Muscle layer of duodenum (tissue), 2 donors: ENCODE results near the gene EPGN.
"Not testable (repeated sequence)": the region's sequence is repeated elsewhere in the genome, so short reads cannot be mapped to it uniquely, and the experiment has no call there.

Experiments used
- H3K27ac ChIP-seq: one replicate; pipeline ENCODE4 v1.7.0; 2013; ENCODE audit warnings: mild to moderate bottlenecking, low read length
- H3K27me3 ChIP-seq: one replicate; pipeline ENCODE4 v1.7.0; 2013; ENCODE audit warnings: low read depth, mild to moderate bottlenecking, control low read depth, low read length
- H3K36me3 ChIP-seq, 2 donors: one replicate each; pipeline ENCODE4 v1.7.0; 2013; ENCODE audit warnings: low read length in 2 of 2, control low read depth in 1 of 2, mild to moderate bottlenecking in 1 of 2; ENCODE audit not compliant: insufficient read depth in 2 of 2, control insufficient read depth in 1 of 2
- H3K4me1 ChIP-seq, 2 donors: one replicate each; pipeline ENCODE4 v1.7.0; 2013; ENCODE audit warnings: low read length in 2 of 2, mild to moderate bottlenecking in 2 of 2, control low read depth in 1 of 2, moderate library complexity in 1 of 2; ENCODE audit not compliant: insufficient read depth in 2 of 2, control insufficient read depth in 1 of 2
- H3K4me3 ChIP-seq, 2 donors: one replicate each; pipeline ENCODE4 v1.7.0; 2013; ENCODE audit warnings: low read length in 2 of 2, low read depth in 1 of 2, mild to moderate bottlenecking in 1 of 2
- H3K9me3 ChIP-seq, 2 donors: one replicate each; pipeline ENCODE4 v1.7.0; 2013; ENCODE audit warnings: low read length in 2 of 2, control low read depth in 1 of 2, mild to moderate bottlenecking in 1 of 2; ENCODE audit not compliant: control insufficient read depth in 1 of 2
- donor health status: healthy.

Gene EPGN

GRCh38 chr4:74325886-74326285 is 17.6 kb downstream of the EPGN start:
- H3K4me3 ChIP-seq = no peak overlapping the region
- no peaks in the 10 kb centered on the region for H3K4me1 ChIP-seq
- no peaks in the 10 kb centered on the region for H3K27me3 ChIP-seq
- H3K9me3 ChIP-seq = no peaks in the 10 kb centered on the region
- H3K36me3 ChIP-seq = no peaks in the 10 kb centered on the region
- no peak overlapping the region for H3K27ac ChIP-seq

DNA sequence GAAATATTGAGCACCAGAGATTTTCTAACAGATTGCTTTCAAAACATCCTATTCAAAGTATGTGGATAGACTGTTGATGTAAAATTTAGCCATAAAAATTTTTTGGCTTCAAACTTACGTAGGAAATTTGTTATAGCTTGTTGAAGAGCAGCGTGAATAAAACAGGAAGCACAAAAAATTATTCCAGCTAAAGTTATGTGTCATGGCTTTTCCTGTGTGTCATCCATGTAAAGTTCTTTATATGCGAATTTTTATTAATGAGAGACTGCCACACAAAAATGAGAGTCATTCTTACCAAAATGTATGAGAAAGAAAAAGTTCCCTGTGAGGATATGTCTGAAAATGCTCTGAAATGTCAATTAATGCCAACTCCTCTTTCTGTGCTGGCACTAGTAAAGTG is 19.5 kb downstream of the EPGN start:
- Histone ChIP-seq H3K4me3 (no peak overlapping the region), H3K36me3 (no peaks in the 10 kb centered on the region), H3K9me3 (no peaks in the 10 kb centered on the region), H3K27ac (no peak overlapping the region), H3K27me3 (no peaks in the 10 kb centered on the region), H3K4me1 (no peaks in the 10 kb centered on the region)

- Histone ChIP-seq H3K4me3 (no peak overlapping the region), H3K9me3 (no peaks in the 10 kb centered on the region), H3K4me1 (no peaks in the 10 kb centered on the region), H3K27ac (no peak overlapping the region), H3K36me3 (no peaks in the 10 kb centered on the region), H3K27me3 (no peaks in the 10 kb centered on the region)
These were observed 20.2 kb downstream of the EPGN start for GRCh38 chr4:74328501-74328900.

GRCh38 chr4:74329307-74329706 is 21.0 kb downstream of the EPGN start:
- no peaks in the 10 kb centered on the region for H3K9me3 ChIP-seq
- no peaks in the 10 kb centered on the region for H3K27me3 ChIP-seq
- no peak overlapping the region for H3K4me3 ChIP-seq
- no peaks in the 10 kb centered on the region for H3K36me3 ChIP-seq
- H3K4me1 ChIP-seq = no peaks in the 10 kb centered on the region
- H3K27ac ChIP-seq = no peak overlapping the region

- Histone ChIP-seq H3K36me3 (no peaks in the 10 kb centered on the region), H3K4me1 (no peaks in the 10 kb centered on the region), H3K27me3 (no peaks in the 10 kb centered on the region), H3K9me3 (no peaks in the 10 kb centered on the region), H3K27ac (no peak overlapping the region), H3K4me3 (no peak overlapping the region)
These were observed 22.1 kb downstream of the EPGN start for GRCh38 chr4:74330295-74330750.

- Histone ChIP-seq H3K27ac (no peak overlapping the region), H3K27me3 (no peaks in the 10 kb centered on the region), H3K9me3 (no peaks in the 10 kb centered on the region), H3K4me1 (no peaks in the 10 kb centered on the region), H3K4me3 (no peak overlapping the region), H3K36me3 (no peaks in the 10 kb centered on the region)
These were observed 23.0 kb downstream of the EPGN start for GRCh38 chr4:74331252-74331651.

DNA sequence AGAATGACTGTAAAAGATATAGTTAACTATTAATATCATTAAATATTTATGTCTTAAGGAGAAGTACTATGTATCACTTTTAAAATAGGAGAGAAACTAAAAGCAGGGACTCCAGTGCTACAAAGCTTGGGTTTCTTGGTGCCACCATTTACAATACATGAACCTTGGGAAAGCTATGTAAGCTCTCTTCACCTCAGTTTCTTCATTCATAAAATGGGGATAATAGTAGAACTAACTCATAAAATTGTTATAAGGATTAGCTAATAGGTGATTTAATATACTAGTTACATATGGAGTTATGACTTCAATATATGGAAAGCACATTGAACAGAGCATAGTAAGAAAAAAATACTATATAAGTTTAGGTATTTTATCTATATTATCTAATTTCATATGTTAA is 23.7 kb downstream of the EPGN start:
- Histone ChIP-seq H3K27me3 (no peaks in the 10 kb centered on the region), H3K9me3 (no peaks in the 10 kb centered on the region), H3K4me1 (no peaks in the 10 kb centered on the region), H3K36me3 (no peaks in the 10 kb centered on the region), H3K27ac (no peak overlapping the region), H3K4me3 (no peak overlapping the region)

- H3K9me3 ChIP-seq = no peaks in the 10 kb centered on the region
- H3K4me3 ChIP-seq = no peak overlapping the region
- no peaks in the 10 kb centered on the region for H3K27me3 ChIP-seq
- no peak overlapping the region for H3K27ac ChIP-seq
- H3K36me3 ChIP-seq = no peaks in the 10 kb centered on the region
- no peaks in the 10 kb centered on the region for H3K4me1 ChIP-seq
These were observed 26.4 kb downstream of the EPGN start for GRCh38 chr4:74334636-74335035.

DNA sequence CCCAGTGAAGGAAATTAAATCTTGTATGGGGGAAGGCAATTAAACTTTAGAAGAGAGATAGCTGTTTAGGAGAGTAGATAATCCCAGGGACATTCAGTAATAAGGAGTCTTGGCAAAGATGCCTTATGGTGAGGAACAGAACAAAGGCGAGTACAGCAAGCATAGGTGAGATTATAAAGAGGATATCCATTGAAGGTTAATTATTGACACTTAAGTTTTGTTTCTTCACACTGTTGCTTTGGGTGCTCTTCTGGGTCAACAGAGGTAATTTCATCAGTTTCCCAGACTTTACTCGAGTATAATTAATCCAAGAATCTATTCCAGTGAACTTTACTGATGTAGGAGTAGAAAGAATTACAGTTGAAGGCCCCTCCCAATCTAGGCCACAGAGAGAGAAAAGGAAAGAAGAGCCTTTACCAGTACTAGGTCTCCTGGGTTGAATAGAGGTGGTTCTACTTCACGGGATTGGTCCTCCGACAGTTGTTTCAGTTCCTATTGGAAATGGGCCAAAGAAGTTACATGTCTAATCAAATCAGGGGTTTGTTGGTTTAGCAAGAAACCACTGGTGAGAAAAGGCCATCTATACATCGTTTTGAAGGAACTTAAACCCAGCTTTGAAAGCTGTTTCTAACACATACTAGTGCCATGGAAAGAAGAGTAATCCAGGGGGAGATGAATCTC is 27.2 kb downstream of the EPGN start:
- Histone ChIP-seq H3K27ac (no peak overlapping the region), H3K36me3 (no peaks in the 10 kb centered on the region), H3K4me1 (no peaks in the 10 kb centered on the region), H3K9me3 (peaks cover 0 to 3% of the 10 kb centered on the region in 2 donors), H3K27me3 (no peaks in the 10 kb centered on the region), H3K4me3 (no peak overlapping the region)

- Histone ChIP-seq H3K27me3 (no peaks in the 10 kb centered on the region), H3K9me3 (peaks cover 0 to 10% of the 10 kb centered on the region in 2 donors), H3K36me3 (no peaks in the 10 kb centered on the region), H3K27ac (no peak overlapping the region), H3K4me3 (no peak overlapping the region), H3K4me1 (no peaks in the 10 kb centered on the region)
These were observed 30.6 kb downstream of the EPGN start for GRCh38 chr4:74338792-74339333.

GRCh38 chr4:74339501-74339900 is 31.2 kb downstream of the EPGN start:
- Histone ChIP-seq H3K27me3 (no peaks in the 10 kb centered on the region), H3K4me1 (no peaks in the 10 kb centered on the region), H3K9me3 (peaks cover 0 to 17% of the 10 kb centered on the region in 2 donors), H3K4me3 (no peak overlapping the region), H3K27ac (no peak overlapping the region), H3K36me3 (no peaks in the 10 kb centered on the region)

- not testable (repeated sequence) for H3K36me3 ChIP-seq, H3K27ac ChIP-seq, H3K4me3 ChIP-seq, H3K27me3 ChIP-seq, H3K4me1 ChIP-seq
- peaks cover 0 to 18% of the 10 kb centered on the region in 2 donors for H3K9me3 ChIP-seq
These were observed 32.2 kb downstream of the EPGN start for GRCh38 chr4:74340421-74340820.
